Large intestine (tissue), 3 donors: ENCODE data around the gene HGS. TPM values are rescaled to one million over a fixed set of nuclear protein-coding genes. Genes with fewer than 3 reads are reported as not detected.

Experiments used
- DNase-seq, 2 donors: peaks; one replicate each; pipeline versions ENCODE4 v3.0.0 to v3.0.0-alpha.2; 2013
- H3K27ac ChIP-seq: one replicate; pipeline ENCODE4 v1.5.1; 2013; ENCODE audit warnings: low read length
- H3K27me3 ChIP-seq: 2 replicates; pipeline ENCODE4 v1.6.1; 2013; ENCODE audit warnings: low read length; ENCODE audit not compliant: control insufficient read depth, insufficient read depth
- H3K36me3 ChIP-seq: 2 replicates; pipeline ENCODE4 v1.6.1; 2013; ENCODE audit warnings: low read length; ENCODE audit not compliant: control insufficient read depth, insufficient read depth
- H3K4me1 ChIP-seq: one replicate; pipeline ENCODE4 v1.6.1; 2013; ENCODE audit warnings: low read length; ENCODE audit not compliant: control insufficient read depth, insufficient read depth
- H3K4me3 ChIP-seq: one replicate; pipeline ENCODE4 v1.5.1; 2013; ENCODE audit warnings: low read length
- H3K9me3 ChIP-seq: one replicate; pipeline ENCODE4 v1.6.1; 2013; ENCODE audit warnings: mild to moderate bottlenecking, low read depth, low read length, moderate library complexity; ENCODE audit not compliant: control insufficient read depth
- WGBS: methylation state at CpG from one replicate; pipeline ENCODE4 v1.1.5; 2013; ENCODE audit warnings: low lambda C conversion rate; ENCODE audit not compliant: insufficient coverage; 5-methylcytosine and 5-hydroxymethylcytosine counted together
- polyA plus RNA-seq: library from polyadenylated mRNA; unstranded; fragments of 120-200 nt; gene quantifications from one replicate; pipeline ENCODE4 v1.2.1, GENCODE V29; 2013

Gene HGS
- polyA plus RNA-seq, 1 donor, result 84.8 TPM

- no peaks in the 10 kb centered on the region for H3K9me3 ChIP-seq
- WGBS, result no CpG with 5 or more reads among the region's 33 CpGs
- H3K27me3 ChIP-seq, result no peaks in the 10 kb centered on the region
- H3K27ac ChIP-seq, result no peak overlapping the region
- DNase-seq, result no peak
- H3K36me3 ChIP-seq, result peaks cover 21% of the 10 kb centered on the region
- peaks cover 12% of the 10 kb centered on the region for H3K4me1 ChIP-seq
- H3K4me3 ChIP-seq, result no peak overlapping the region
Observed at GRCh38 chr17:81719410-81720266, 35.8 kb downstream of the HGS start.

- Histone ChIP-seq H3K4me3 (no peak overlapping the region), H3K36me3 (peaks cover 16% of the 10 kb centered on the region), H3K9me3 (no peaks in the 10 kb centered on the region), H3K27ac (no peak overlapping the region), H3K4me1 (peaks cover 12% of the 10 kb centered on the region), H3K27me3 (no peaks in the 10 kb centered on the region)
- no CpG with 5 or more reads among the region's 33 CpGs for WGBS
- no peak for DNase-seq
Observed at GRCh38 chr17:81720267-81721071, 36.7 kb downstream of the HGS start.

- H3K36me3 ChIP-seq, result peaks cover 7% of the 10 kb centered on the region
- DNase-seq, result peak in 1 of 2 donors; percentile 41
- no peaks in the 10 kb centered on the region for H3K9me3 ChIP-seq
- H3K4me1 ChIP-seq, result peaks cover 12% of the 10 kb centered on the region
- H3K27ac ChIP-seq, result no peak overlapping the region
- 0% methylated on average over 1 of the region's 10 CpGs for WGBS
- no peaks in the 10 kb centered on the region for H3K27me3 ChIP-seq
- H3K4me3 ChIP-seq, result no peak overlapping the region
Observed at GRCh38 chr17:81722184-81723120, 38.6 kb downstream of the HGS start.

- peaks cover 12% of the 10 kb centered on the region for H3K4me1 ChIP-seq
- no peaks in the 10 kb centered on the region for H3K27me3 ChIP-seq
- H3K27ac ChIP-seq, result no peak overlapping the region
- H3K4me3 ChIP-seq, result no peak overlapping the region
- no peak for DNase-seq
- H3K9me3 ChIP-seq, result no peaks in the 10 kb centered on the region
- WGBS, result 82% methylated on average over 2 of the region's 12 CpGs
- peaks cover 4% of the 10 kb centered on the region for H3K36me3 ChIP-seq
Observed at GRCh38 chr17:81723651-81724209, 39.9 kb downstream of the HGS start.

- Histone ChIP-seq H3K27ac (no peak overlapping the region), H3K4me3 (no peak overlapping the region), H3K27me3 (no peaks in the 10 kb centered on the region), H3K4me1 (peaks cover 12% of the 10 kb centered on the region), H3K9me3 (no peaks in the 10 kb centered on the region), H3K36me3 (no peaks in the 10 kb centered on the region)
- DNase-seq, result no peak
- WGBS, result no CpG with 5 or more reads among the region's 9 CpGs
Observed at GRCh38 chr17:81725439-81725838, 41.6 kb downstream of the HGS start.

- no peak overlapping the region for H3K27ac ChIP-seq
- H3K4me1 ChIP-seq, result peaks cover 12% of the 10 kb centered on the region
- 80% methylated on average over 1 of the region's 9 CpGs for WGBS
- H3K27me3 ChIP-seq, result no peaks in the 10 kb centered on the region
- H3K4me3 ChIP-seq, result no peak overlapping the region
- no peaks in the 10 kb centered on the region for H3K9me3 ChIP-seq
- DNase-seq, result no peak
- H3K36me3 ChIP-seq, result no peaks in the 10 kb centered on the region
Observed at GRCh38 chr17:81726004-81726403, 42.2 kb downstream of the HGS start.

GRCh38 chr17:81727324-81728031, 43.7 kb downstream of the HGS start:
- peaks cover 8% of the 10 kb centered on the region for H3K27me3 ChIP-seq

GRCh38 chr17:81733507-81734404, 49.9 kb downstream of the HGS start:
- peak; percentile 48 to 57 for DNase-seq
- Histone ChIP-seq H3K9me3 (no peaks in the 10 kb centered on the region), H3K4me1 (peaks cover 9% of the 10 kb centered on the region), H3K4me3 (no peak overlapping the region), H3K27me3 (peaks cover 16% of the 10 kb centered on the region), H3K36me3 (no peaks in the 10 kb centered on the region), H3K27ac (no peak overlapping the region)
- no CpG with 5 or more reads among the region's 32 CpGs for WGBS

More at GRCh38 chr17:81727324-81728031, 43.7 kb downstream of the HGS start:
- WGBS, result no CpG with 5 or more reads among the region's 23 CpGs
- Histone ChIP-seq H3K4me1 (peaks cover 7% of the 10 kb centered on the region), H3K9me3 (no peaks in the 10 kb centered on the region), H3K36me3 (no peaks in the 10 kb centered on the region), H3K27ac (no peak overlapping the region), H3K4me3 (no peak overlapping the region)
- no peak for DNase-seq
